ENCODE results near the gene HIVEP2.

Gene HIVEP2

DNA sequence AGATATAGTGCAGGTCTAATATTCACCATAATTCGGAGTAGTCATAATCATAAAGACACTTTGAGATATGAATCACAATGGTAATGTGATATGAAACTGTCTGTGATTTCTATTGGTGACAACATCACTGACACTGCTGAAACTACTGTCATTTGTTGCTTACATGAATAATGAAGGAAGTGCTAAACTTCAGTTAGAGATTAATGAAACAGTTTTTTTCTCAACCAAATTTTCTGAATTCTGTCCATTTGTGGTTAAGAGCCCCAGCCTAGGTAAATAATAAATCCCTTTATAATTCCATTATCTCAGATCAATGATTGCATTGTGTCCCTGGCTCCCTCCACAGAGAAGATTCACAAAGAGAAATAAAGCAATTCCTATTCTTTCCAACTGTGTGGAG is 122.6 kb downstream of the HIVEP2 start:
- DNase-seq (ENCODE audit: low spot score), result no peak
- Mint-ChIP-seq H3K27ac (peak overlapping the region; percentile 68), H3K27me3 (ENCODE audit: low read depth) (no peaks in the 10 kb centered on the region), H3K9me3 (no peaks in the 10 kb centered on the region), H3K36me3 (ENCODE audit: low read depth) (peaks cover 12% of the 10 kb centered on the region), H3K4me1 (ENCODE audit: low read depth) (peaks cover 46% of the 10 kb centered on the region), H3K4me3 (peak overlapping the region; percentile 7)

DNA sequence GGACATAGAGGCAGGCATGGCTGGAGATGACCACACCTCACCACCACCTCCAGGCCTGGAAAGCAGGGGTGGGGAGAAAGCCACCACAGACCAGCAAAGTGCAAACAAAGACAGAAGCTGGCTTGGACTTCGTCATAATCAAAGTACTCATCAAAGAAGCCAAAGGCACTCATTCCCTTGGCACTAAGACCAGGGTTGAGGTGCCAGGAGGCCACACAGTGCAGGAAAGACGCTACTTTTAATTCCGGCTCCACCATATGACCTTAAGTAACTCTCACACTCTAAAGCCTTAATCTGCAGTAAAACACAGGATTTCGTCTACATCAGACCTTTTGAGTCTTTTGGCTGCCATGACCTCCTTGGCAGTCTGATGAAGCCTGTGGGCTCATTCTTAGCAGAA is 123.1 kb downstream of the HIVEP2 start:
- H3K27me3 Mint-ChIP-seq (ENCODE audit: low read depth), result no peaks in the 10 kb centered on the region
- H3K4me3 Mint-ChIP-seq, result no peak overlapping the region
- no peaks in the 10 kb centered on the region for H3K9me3 Mint-ChIP-seq
- H3K4me1 Mint-ChIP-seq (ENCODE audit: low read depth), result peaks cover 50% of the 10 kb centered on the region
- no peak overlapping the region for H3K27ac Mint-ChIP-seq
- H3K36me3 Mint-ChIP-seq (ENCODE audit: low read depth), result peaks cover 13% of the 10 kb centered on the region
- DNase-seq (ENCODE audit: low spot score), result no peak

DNA sequence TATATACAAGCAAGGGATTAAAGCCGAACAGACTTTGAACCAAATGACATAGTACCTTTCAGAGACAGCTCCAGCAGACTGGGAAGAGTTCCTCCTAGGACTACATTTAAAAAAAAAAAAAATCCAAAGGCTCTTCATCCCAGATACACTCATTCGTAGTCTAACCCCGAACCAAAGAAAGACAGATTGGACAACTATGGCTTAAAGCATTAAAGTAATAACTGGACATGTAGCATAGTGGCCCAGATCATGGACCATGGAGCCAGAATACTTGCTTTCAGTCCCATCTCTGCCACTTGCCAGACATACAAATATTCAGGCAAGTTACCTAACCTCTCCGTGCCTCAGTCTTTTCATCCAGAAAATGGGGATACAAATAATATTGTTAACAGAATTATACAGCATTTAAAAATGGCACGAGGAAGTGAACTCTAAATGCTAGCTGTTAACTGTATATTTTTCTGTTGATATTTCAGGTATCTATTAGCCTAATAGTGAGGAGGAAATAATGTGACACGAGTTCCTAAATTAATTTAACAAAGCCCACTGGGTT is 123.7 kb downstream of the HIVEP2 start:
- no peaks in the 10 kb centered on the region for H3K27me3 Mint-ChIP-seq (ENCODE audit: low read depth)
- no peak overlapping the region for H3K4me3 Mint-ChIP-seq
- H3K9me3 Mint-ChIP-seq, result no peaks in the 10 kb centered on the region
- H3K27ac Mint-ChIP-seq, result no peak overlapping the region
- DNase-seq (ENCODE audit: low spot score), result no peak
- H3K36me3 Mint-ChIP-seq (ENCODE audit: low read depth), result peaks cover 15% of the 10 kb centered on the region
- H3K4me1 Mint-ChIP-seq (ENCODE audit: low read depth), result peaks cover 52% of the 10 kb centered on the region

DNA sequence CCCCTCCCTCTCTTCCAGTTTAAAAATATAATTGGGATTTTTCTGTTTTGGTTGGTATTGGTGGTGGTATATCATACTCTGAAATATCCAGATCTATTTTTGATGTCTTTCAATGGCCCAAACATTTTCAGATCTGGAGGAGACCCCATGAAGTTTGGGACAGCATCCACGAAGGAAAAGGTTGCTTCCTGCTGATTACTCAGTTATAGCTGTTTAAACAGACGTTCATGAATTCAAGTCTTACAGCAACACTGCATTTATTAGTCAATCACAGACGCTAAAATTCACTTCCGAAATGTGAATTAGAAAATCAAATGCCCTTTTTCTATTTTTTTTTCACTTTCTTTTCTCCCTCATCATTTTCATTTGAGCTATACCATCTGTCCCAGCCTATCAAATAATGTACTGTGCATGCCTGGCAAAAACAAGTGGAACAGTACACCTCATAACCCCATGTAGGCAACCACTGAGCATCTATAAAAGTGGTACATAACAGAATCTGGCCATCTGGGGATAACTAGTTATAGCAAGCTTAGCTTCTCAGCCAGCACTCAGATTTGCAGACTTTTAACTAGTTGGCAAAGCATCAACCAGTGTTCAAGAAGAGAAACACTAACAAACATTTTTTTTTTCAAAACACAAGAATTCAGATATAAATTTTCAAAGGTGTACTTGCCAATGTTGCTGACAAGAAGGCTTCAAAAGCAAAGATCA is 124.5 kb downstream of the HIVEP2 start:
- peaks cover 15% of the 10 kb centered on the region for H3K36me3 Mint-ChIP-seq (ENCODE audit: low read depth)
- H3K4me1 Mint-ChIP-seq (ENCODE audit: low read depth), result peaks cover 52% of the 10 kb centered on the region
- H3K4me3 Mint-ChIP-seq, result peak overlapping the region; percentile 86
- H3K27ac Mint-ChIP-seq, result peak overlapping the region; percentile 91
- H3K27me3 Mint-ChIP-seq (ENCODE audit: low read depth), result no peaks in the 10 kb centered on the region
- H3K9me3 Mint-ChIP-seq, result no peaks in the 10 kb centered on the region
- no peak for DNase-seq (ENCODE audit: low spot score)

DNA sequence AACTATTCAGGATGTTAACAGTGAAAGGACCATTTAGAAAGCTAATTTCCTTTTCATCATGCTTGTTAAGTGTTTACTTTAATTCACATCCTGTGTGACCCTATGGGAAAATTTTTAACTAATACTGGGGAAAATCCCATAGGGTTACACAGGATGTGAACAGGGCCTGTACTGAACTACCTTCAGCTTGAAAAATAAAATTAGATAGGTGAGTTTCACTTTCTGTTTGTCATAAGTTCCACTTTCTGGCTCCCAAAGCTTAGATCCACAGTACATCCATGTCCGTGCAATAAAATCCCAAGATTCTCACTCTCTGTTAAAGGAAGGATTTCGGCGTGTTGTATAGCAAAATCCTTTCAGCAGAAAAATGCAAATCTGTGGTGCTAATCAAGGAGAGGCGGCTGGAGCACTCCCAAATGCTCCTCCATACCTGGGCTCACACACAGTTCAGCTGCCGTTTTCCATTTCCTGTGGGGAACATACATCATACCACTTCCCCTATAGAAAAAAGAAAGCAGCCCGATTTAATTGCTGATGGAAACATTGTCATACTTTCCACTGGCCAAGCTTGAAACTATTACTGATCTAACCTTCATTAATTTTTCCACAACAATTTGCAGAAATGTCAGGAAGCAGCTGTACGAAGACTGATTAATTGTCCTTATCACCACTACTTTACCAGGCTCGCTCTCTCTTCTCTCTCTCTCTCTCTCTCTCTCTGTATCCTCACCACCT is 125.2 kb downstream of the HIVEP2 start:
- Mint-ChIP-seq H3K27me3 (ENCODE audit: low read depth) (no peaks in the 10 kb centered on the region), H3K4me1 (ENCODE audit: low read depth) (peaks cover 51% of the 10 kb centered on the region), H3K27ac (peak overlapping the region; percentile 91), H3K4me3 (peak overlapping the region; percentile 86), H3K9me3 (no peaks in the 10 kb centered on the region), H3K36me3 (ENCODE audit: low read depth) (peaks cover 15% of the 10 kb centered on the region)
- DNase-seq (ENCODE audit: low spot score), result peak; percentile 63

DNA sequence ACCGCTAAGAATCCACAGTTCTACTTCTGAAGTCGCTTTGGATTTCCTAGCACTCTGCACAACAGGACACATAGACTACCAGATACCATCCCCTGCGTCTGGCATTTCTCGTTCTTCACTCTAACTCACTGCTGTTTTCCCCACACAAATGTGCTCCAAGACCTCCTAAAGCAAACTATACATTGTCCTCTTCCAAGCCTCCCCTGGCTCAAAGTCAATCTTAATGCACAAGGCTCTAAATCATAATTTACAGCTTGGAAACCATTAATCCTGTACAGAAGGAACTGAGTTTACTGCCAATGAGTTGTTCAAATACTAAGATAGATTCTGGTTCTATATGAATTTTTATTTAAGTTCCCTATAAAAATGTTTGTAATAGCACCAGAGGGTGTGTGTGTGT is 128.5 kb downstream of the HIVEP2 start:
- peaks cover 47% of the 10 kb centered on the region for H3K4me1 Mint-ChIP-seq (ENCODE audit: low read depth)
- H3K4me3 Mint-ChIP-seq, result no peak overlapping the region
- no peaks in the 10 kb centered on the region for H3K9me3 Mint-ChIP-seq
- H3K27ac Mint-ChIP-seq, result no peak overlapping the region
- no peak for DNase-seq (ENCODE audit: low spot score)
- no peaks in the 10 kb centered on the region for H3K27me3 Mint-ChIP-seq (ENCODE audit: low read depth)
- peaks cover 5% of the 10 kb centered on the region for H3K36me3 Mint-ChIP-seq (ENCODE audit: low read depth)

DNA sequence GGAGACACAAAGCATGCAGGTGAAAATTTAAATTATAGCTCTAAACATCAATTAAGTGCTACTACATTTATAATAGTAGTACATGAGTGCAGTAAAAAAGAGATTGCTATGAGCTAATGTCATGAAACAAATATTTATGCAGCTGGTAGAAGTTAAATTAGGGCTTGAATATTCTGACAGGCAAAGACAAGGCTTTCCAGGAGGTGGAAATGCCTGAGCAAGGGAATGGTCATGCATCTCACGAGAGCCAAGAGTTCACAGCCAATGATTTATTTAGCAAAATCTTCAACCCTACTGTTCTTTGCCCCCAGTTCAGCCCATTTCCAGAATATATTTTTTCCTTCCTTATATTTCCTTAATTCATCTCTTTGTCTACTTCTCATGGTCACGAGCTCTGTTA is 128.9 kb downstream of the HIVEP2 start:
- Mint-ChIP-seq H3K27me3 (ENCODE audit: low read depth) (no peaks in the 10 kb centered on the region), H3K4me3 (no peak overlapping the region), H3K27ac (no peak overlapping the region), H3K36me3 (ENCODE audit: low read depth) (peaks cover 5% of the 10 kb centered on the region), H3K9me3 (no peaks in the 10 kb centered on the region), H3K4me1 (ENCODE audit: low read depth) (peaks cover 49% of the 10 kb centered on the region)
- no peak for DNase-seq (ENCODE audit: low spot score)

DNA sequence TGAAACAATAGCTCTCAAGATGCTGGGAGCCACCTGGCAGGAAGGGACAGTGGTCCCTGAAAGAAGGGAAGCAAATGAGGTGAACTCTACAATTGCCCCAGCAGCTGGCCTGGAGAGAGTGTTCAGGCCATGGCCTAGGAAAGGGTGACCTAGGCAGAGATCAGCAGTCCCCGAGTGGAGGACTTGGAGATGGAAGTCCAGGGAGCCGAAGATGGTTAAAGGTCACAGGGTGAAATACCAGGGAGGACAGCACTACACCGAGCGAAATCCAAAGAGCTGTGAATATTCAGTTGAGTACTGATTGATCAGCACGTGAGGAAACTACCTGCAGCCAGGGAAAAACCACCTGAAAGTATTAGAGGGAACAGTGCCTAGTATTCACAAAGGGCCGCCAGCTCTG is 133.1 kb downstream of the HIVEP2 start:
- no peak overlapping the region for H3K27ac Mint-ChIP-seq
- no peak for DNase-seq (ENCODE audit: low spot score)
- no peaks in the 10 kb centered on the region for H3K9me3 Mint-ChIP-seq
- H3K4me1 Mint-ChIP-seq (ENCODE audit: low read depth), result peaks cover 30% of the 10 kb centered on the region
- H3K36me3 Mint-ChIP-seq (ENCODE audit: low read depth), result peaks cover 19% of the 10 kb centered on the region
- H3K4me3 Mint-ChIP-seq, result no peak overlapping the region
- H3K27me3 Mint-ChIP-seq (ENCODE audit: low read depth), result no peaks in the 10 kb centered on the region

DNA sequence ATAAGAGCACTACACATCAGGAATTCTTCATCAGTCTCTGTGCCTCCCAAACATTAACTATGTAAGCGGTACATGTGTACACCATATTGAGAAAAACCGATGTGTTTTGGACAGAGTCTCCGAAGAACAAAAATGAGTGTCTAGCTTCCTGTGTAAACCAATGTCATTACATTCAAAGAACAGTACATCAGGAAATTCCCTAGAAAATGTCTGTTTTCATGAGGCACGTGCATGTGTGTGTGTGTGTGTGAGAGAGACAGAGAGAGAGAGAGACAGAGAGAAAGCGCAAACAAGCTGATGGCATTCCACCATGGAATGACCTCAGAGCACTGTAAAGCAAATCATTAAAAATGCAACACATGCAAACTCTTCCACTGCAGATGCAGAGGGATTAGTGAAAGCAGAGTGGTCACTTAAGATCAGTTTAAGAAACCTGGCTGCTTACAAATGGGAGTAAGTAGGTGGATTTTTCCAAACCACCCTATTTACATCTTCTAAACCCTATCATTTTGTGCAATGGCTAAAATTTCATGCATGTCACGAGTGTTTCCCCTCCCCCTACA is 133.9 kb downstream of the HIVEP2 start:
- peak; percentile 21 for DNase-seq (ENCODE audit: low spot score)
- no peak overlapping the region for H3K27ac Mint-ChIP-seq
- H3K27me3 Mint-ChIP-seq (ENCODE audit: low read depth), result no peaks in the 10 kb centered on the region
- peaks cover 28% of the 10 kb centered on the region for H3K4me1 Mint-ChIP-seq (ENCODE audit: low read depth)
- no peaks in the 10 kb centered on the region for H3K9me3 Mint-ChIP-seq
- H3K36me3 Mint-ChIP-seq (ENCODE audit: low read depth), result peaks cover 18% of the 10 kb centered on the region
- H3K4me3 Mint-ChIP-seq, result peak overlapping the region; percentile 21

DNA sequence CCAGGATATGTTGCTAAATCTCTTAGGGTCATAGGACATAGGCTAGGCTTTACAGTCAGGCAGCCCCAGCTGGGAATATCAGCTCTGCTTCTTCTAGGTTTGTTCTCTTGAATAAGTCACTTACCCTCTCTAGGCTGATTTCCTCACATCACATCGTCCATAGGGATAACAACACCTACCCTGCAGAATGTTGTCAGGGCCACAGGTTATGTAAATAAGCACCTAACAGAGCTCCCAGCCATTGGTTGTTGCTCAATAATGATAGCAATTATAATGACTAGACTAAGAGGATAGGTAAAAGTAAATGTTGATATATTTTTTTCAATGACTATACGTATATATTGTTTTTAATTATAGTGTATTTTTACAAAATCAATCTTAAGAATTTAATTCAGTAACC is 135.0 kb downstream of the HIVEP2 start:
- Mint-ChIP-seq H3K4me3 (no peak overlapping the region), H3K4me1 (ENCODE audit: low read depth) (peaks cover 29% of the 10 kb centered on the region), H3K36me3 (ENCODE audit: low read depth) (peaks cover 18% of the 10 kb centered on the region), H3K27me3 (ENCODE audit: low read depth) (no peaks in the 10 kb centered on the region), H3K27ac (no peak overlapping the region), H3K9me3 (no peaks in the 10 kb centered on the region)
- no peak for DNase-seq (ENCODE audit: low spot score)

DNA sequence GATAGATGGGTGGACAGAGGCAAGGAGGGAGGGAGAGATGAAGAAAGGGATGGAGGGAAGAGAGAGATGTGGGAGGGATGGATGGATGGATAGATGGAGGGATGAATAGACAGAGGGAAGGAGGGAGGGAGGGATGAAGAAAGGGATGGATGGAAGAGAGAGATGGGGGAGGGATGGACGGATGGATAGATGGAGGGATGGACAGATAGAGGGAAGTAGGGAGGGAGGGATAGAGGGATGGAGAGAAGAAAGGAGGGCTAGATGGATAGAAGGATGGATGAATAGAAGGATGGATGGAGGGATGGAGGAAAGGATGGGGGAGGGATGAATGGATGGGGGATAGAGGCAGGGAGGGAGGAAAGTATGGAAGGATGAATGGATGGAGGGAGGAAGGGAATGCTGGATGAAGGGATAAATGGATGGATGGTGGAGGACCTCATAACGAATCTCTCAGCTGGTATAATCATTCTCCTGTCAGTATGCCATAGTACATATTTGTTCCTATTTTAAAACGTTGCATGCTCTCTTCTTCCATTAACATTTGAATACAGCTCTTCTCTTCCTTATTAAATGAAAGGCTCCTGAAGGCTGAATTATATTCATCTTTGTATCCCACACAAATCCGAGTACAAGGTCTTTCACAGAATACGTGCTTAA is 136.4 kb downstream of the HIVEP2 start:
- H3K27ac Mint-ChIP-seq, result no peak overlapping the region
- no peaks in the 10 kb centered on the region for H3K9me3 Mint-ChIP-seq
- peaks cover 30% of the 10 kb centered on the region for H3K4me1 Mint-ChIP-seq (ENCODE audit: low read depth)
- H3K36me3 Mint-ChIP-seq (ENCODE audit: low read depth), result peaks cover 16% of the 10 kb centered on the region
- H3K27me3 Mint-ChIP-seq (ENCODE audit: low read depth), result no peaks in the 10 kb centered on the region
- H3K4me3 Mint-ChIP-seq, result no peak overlapping the region
- DNase-seq (ENCODE audit: low spot score), result no peak

DNA sequence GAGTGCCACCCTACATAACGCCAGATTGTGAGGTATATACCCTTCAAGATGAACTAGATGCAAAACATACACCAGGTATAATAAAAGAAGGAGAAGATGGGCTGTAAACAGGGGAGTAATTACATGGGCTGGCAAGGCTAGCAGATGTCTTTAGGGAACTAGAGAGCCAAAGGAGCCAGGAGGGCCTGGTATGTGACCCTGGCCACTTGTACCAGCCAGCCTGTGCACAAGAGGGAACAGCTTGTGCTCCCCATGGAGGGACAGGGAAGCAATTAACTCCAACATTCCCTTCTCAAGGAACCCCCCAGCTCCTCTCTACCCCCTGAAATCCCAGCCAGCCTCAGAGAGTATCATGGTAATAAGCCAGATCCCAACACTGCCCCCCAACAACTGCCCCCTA is 139.9 kb downstream of the HIVEP2 start:
- Mint-ChIP-seq H3K27ac (no peak overlapping the region), H3K27me3 (ENCODE audit: low read depth) (no peaks in the 10 kb centered on the region), H3K36me3 (ENCODE audit: low read depth) (peaks cover 22% of the 10 kb centered on the region), H3K4me3 (no peak overlapping the region), H3K4me1 (ENCODE audit: low read depth) (peaks cover 21% of the 10 kb centered on the region), H3K9me3 (no peaks in the 10 kb centered on the region)
- DNase-seq (ENCODE audit: low spot score), result no peak

DNA sequence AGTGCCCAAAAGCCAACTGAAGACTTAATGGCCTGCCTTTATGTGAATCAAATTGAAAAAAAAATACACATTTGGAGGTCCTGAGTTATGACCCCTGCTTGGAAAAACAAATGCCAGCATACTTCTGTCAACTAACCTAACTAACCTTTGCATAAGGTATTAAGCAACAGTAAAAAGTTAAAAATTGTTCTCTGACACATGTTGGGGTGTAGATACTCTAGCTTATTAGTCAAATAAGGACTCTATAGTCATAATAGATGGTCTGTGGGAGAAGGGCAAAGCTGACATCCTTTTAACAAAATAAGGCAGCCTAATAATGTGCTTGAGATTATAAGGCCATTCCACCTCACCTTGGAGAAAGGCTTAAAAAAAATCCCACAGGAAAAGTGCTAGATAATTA is 140.5 kb downstream of the HIVEP2 start:
- Mint-ChIP-seq H3K27me3 (ENCODE audit: low read depth) (no peaks in the 10 kb centered on the region), H3K27ac (no peak overlapping the region), H3K9me3 (no peaks in the 10 kb centered on the region), H3K4me1 (ENCODE audit: low read depth) (peaks cover 21% of the 10 kb centered on the region), H3K36me3 (ENCODE audit: low read depth) (peaks cover 22% of the 10 kb centered on the region), H3K4me3 (no peak overlapping the region)
- no peak for DNase-seq (ENCODE audit: low spot score)

Measured in T-helper 2 cell treated with Interferon-gamma antibody and Interleukin-4, amounts not matched to agents 5 μg/mL and 100 μg/mL, for 36 hours (primary cell).